BLaER1 treated with 17β-estradiol and CSF1 and Interleukin-3, amounts not matched to agents 10 nM and 100 nM (cell line): ENCODE results near the gene CPNE8.
A peak's percentile ranks its signal among the peaks of the same experiment; 100 is the strongest.

ENCODE experiments used
- H3K27ac ChIP-seq, 11 experiments: shearing (Covaris generic); formaldehyde crosslinking; 2 replicates each; pipeline ENCODE4 v1.8.1; 2022
- H3K27me3 ChIP-seq, 11 experiments: shearing (Covaris generic); formaldehyde crosslinking; 2 replicates each; pipeline ENCODE4 v1.8.1; 2022
- H3K36me3 ChIP-seq, 11 experiments: shearing (Covaris generic); formaldehyde crosslinking; 2 replicates each; pipeline ENCODE4 v1.8.1; 2022
- H3K4me1 ChIP-seq, 10 experiments: shearing (Covaris generic); formaldehyde crosslinking; 2 replicates each; pipeline ENCODE4 v1.8.1; 2022
- H3K4me2 ChIP-seq, 11 experiments: shearing (Covaris generic); formaldehyde crosslinking; 2 replicates each; pipeline ENCODE4 v1.8.1; 2022
- H3K4me3 ChIP-seq, 10 experiments: shearing (Covaris generic); formaldehyde crosslinking; 2 replicates each; pipeline ENCODE4 v1.8.1; 2022
- H3K9ac ChIP-seq, 11 experiments: shearing (Covaris generic); formaldehyde crosslinking; 2 replicates each; pipeline ENCODE4 v1.8.1; 2022
- H3K9me3 ChIP-seq, 11 experiments: shearing (Covaris generic); formaldehyde crosslinking; replicated peaks in 1 of 11; 2 replicates each; pipeline ENCODE4 v1.8.1; 2022
- H4K20me1 ChIP-seq, 11 experiments: shearing (Covaris generic); formaldehyde crosslinking; 2 replicates each; pipeline ENCODE4 v1.8.1; 2022
- Cebpa-rat ChIP-seq, 11 experiments: shearing (Covaris generic); IDR thresholded peaks; 2 replicates each; pipeline ENCODE4 v1.8.1; 2022

Gene CPNE8

GRCh38 chr12:38875586-38876228, 29.7 kb downstream of the CPNE8 start:
- no peak overlapping the region for H3K4me2 ChIP-seq

GRCh38 chr12:38872561-38872960, 32.8 kb downstream of the CPNE8 start:
- Histone ChIP-seq H4K20me1 (no peaks in the 10 kb centered on the region; a peak in 1 of 22 replicates), H3K27ac (peak overlapping the region in 2 of 11 experiments; percentile 35 to 38; a peak in 3 of 22 replicates), H3K4me3 (no peak overlapping the region), H3K36me3 (peaks cover 0 to 3% (median 0%) of the 10 kb centered on the region in 11 experiments; a peak in 1 of 22 replicates), H3K9ac (no peak overlapping the region), H3K4me2 (peak overlapping the region in 3 of 11 experiments; percentile 32 to 37 (median 34); a peak in 3 of 22 replicates), H3K9me3 (no peaks in the 10 kb centered on the region), H3K27me3 (no peaks in the 10 kb centered on the region), H3K4me1 (peaks cover 0 to 30% (median 4%) of the 10 kb centered on the region in 10 experiments; a peak in 6 of 20 replicates)
- no peak for TF ChIP-seq Cebpa-rat (IDR thresholded peaks at IDR 0.05)

More at GRCh38 chr12:38875586-38876228, 29.7 kb downstream of the CPNE8 start:
- TF ChIP-seq Cebpa-rat (IDR thresholded peaks at IDR 0.05) = no peak
- Histone ChIP-seq H3K27me3 (no peaks in the 10 kb centered on the region), H3K9me3 (peaks cover 0 to 7% (median 4%) of the 10 kb centered on the region in 11 experiments; a peak in 9 of 22 replicates), H3K36me3 (peaks cover 0 to 3% (median 0%) of the 10 kb centered on the region in 11 experiments; a peak in 1 of 22 replicates), H3K4me3 (no peak overlapping the region), H3K9ac (no peak overlapping the region), H3K4me1 (peaks cover 0 to 20% (median 4%) of the 10 kb centered on the region in 10 experiments; a peak in 6 of 20 replicates), H4K20me1 (no peaks in the 10 kb centered on the region; a peak in 1 of 22 replicates), H3K27ac (no peak overlapping the region)

GRCh38 chr12:38872156-38872555, 33.2 kb downstream of the CPNE8 start:
- Histone ChIP-seq H3K9ac (no peak overlapping the region), H3K4me2 (peak overlapping the region in 3 of 11 experiments; percentile 32 to 37 (median 34); a peak in 3 of 22 replicates)

GRCh38 chr12:38869036-38869435, 36.4 kb downstream of the CPNE8 start:
- Histone ChIP-seq H3K9ac (no peak overlapping the region), H3K36me3 (peaks cover 0 to 3% (median 0%) of the 10 kb centered on the region in 11 experiments; a peak in 1 of 22 replicates), H4K20me1 (peaks cover 0 to 5% (median 0%) of the 10 kb centered on the region in 11 experiments; a peak in 1 of 22 replicates), H3K27me3 (no peaks in the 10 kb centered on the region), H3K4me2 (no peak overlapping the region), H3K9me3 (no peaks in the 10 kb centered on the region), H3K4me1 (peaks cover 0 to 30% (median 4%) of the 10 kb centered on the region in 10 experiments; a peak in 6 of 20 replicates), H3K4me3 (no peak overlapping the region), H3K27ac (no peak overlapping the region)
- TF ChIP-seq Cebpa-rat (IDR thresholded peaks at IDR 0.05) = no peak

More at GRCh38 chr12:38872156-38872555, 33.2 kb downstream of the CPNE8 start:
- no peaks in the 10 kb centered on the region; a peak in 1 of 22 replicates for H4K20me1 ChIP-seq
- H3K27me3 ChIP-seq = no peaks in the 10 kb centered on the region
- peaks cover 0 to 30% (median 4%) of the 10 kb centered on the region in 10 experiments; a peak in 6 of 20 replicates for H3K4me1 ChIP-seq
- peaks cover 0 to 3% (median 0%) of the 10 kb centered on the region in 11 experiments; a peak in 1 of 22 replicates for H3K36me3 ChIP-seq
- H3K27ac ChIP-seq = peak overlapping the region in 3 of 11 experiments; percentile 35 to 38 (median 35); a peak in 3 of 22 replicates
- TF ChIP-seq Cebpa-rat (IDR thresholded peaks at IDR 0.05) = no peak
- H3K4me3 ChIP-seq = no peak overlapping the region
- H3K9me3 ChIP-seq = no peaks in the 10 kb centered on the region

GRCh38 chr12:38850461-38850860, 54.9 kb downstream of the CPNE8 start:
- Histone ChIP-seq H4K20me1 (peaks cover 0 to 7% (median 0%) of the 10 kb centered on the region in 11 experiments; a peak in 3 of 22 replicates), H3K9ac (no peak overlapping the region), H3K27me3 (no peaks in the 10 kb centered on the region), H3K4me2 (no peak overlapping the region), H3K4me1 (no peaks in the 10 kb centered on the region), H3K36me3 (peaks cover 0 to 6% (median 0%) of the 10 kb centered on the region in 11 experiments; a peak in 1 of 22 replicates), H3K9me3 (peaks cover 0 to 10% (median 0%) of the 10 kb centered on the region in 11 experiments; a peak in 4 of 22 replicates), H3K27ac (no peak overlapping the region), H3K4me3 (no peak overlapping the region)
- no peak for TF ChIP-seq Cebpa-rat (IDR thresholded peaks at IDR 0.05)

- no peak overlapping the region for H3K4me2 ChIP-seq
- no peaks in the 10 kb centered on the region for H3K27me3 ChIP-seq
- H3K9ac ChIP-seq = no peak overlapping the region
- H3K27ac ChIP-seq = no peak overlapping the region
- no peak for TF ChIP-seq Cebpa-rat (IDR thresholded peaks at IDR 0.05)
- no peak overlapping the region for H3K4me3 ChIP-seq
- H3K4me1 ChIP-seq = no peaks in the 10 kb centered on the region
- H3K9me3 ChIP-seq = no peaks in the 10 kb centered on the region
- H4K20me1 ChIP-seq = peaks cover 0 to 7% (median 0%) of the 10 kb centered on the region in 11 experiments; a peak in 3 of 22 replicates
- peaks cover 0 to 6% (median 0%) of the 10 kb centered on the region in 11 experiments; a peak in 1 of 22 replicates for H3K36me3 ChIP-seq
Observed at GRCh38 chr12:38847247-38847646, 58.1 kb downstream of the CPNE8 start.

- Histone ChIP-seq H3K9me3 (no peaks in the 10 kb centered on the region), H3K9ac (no peak overlapping the region), H4K20me1 (no peaks in the 10 kb centered on the region), H3K36me3 (peaks cover 0 to 8% (median 0%) of the 10 kb centered on the region in 11 experiments; a peak in 1 of 22 replicates), H3K4me2 (no peak overlapping the region), H3K4me3 (no peak overlapping the region), H3K27me3 (no peaks in the 10 kb centered on the region), H3K27ac (no peak overlapping the region), H3K4me1 (peaks cover 0 to under 1% (median 0%) of the 10 kb centered on the region in 10 experiments; a peak in 1 of 20 replicates)
- TF ChIP-seq Cebpa-rat (IDR thresholded peaks at IDR 0.05) = no peak
Observed at GRCh38 chr12:38844267-38844666, 61.1 kb downstream of the CPNE8 start.

- Histone ChIP-seq H3K27ac (no peak overlapping the region), H3K4me2 (0 out of 22 replicates have a peak overlapping the region, but pooled peaks of 1 of the 11 experiments have one; percentile 1), H3K9ac (no peak overlapping the region), H4K20me1 (no peaks in the 10 kb centered on the region; a peak in 1 of 22 replicates), H3K27me3 (no peaks in the 10 kb centered on the region), H3K4me1 (peaks cover 0 to 15% (median 0%) of the 10 kb centered on the region in 10 experiments; a peak in 2 of 20 replicates), H3K36me3 (peaks cover 0 to 30% (median 0%) of the 10 kb centered on the region in 11 experiments; a peak in 1 of 22 replicates), H3K4me3 (no peak overlapping the region), H3K9me3 (peaks cover 0 to 4% (median 0%) of the 10 kb centered on the region in 11 experiments; a peak in 3 of 22 replicates)
- no peak for TF ChIP-seq Cebpa-rat (IDR thresholded peaks at IDR 0.05)
Observed at GRCh38 chr12:38838056-38838850, 67.1 kb downstream of the CPNE8 start.
